ENCODE results near the gene CNTNAP2.

GRCh38 chr7:147429961-147430360, 1313.4 kb downstream of the CNTNAP2 start:
- TF ChIP-seq, protein P1, sequence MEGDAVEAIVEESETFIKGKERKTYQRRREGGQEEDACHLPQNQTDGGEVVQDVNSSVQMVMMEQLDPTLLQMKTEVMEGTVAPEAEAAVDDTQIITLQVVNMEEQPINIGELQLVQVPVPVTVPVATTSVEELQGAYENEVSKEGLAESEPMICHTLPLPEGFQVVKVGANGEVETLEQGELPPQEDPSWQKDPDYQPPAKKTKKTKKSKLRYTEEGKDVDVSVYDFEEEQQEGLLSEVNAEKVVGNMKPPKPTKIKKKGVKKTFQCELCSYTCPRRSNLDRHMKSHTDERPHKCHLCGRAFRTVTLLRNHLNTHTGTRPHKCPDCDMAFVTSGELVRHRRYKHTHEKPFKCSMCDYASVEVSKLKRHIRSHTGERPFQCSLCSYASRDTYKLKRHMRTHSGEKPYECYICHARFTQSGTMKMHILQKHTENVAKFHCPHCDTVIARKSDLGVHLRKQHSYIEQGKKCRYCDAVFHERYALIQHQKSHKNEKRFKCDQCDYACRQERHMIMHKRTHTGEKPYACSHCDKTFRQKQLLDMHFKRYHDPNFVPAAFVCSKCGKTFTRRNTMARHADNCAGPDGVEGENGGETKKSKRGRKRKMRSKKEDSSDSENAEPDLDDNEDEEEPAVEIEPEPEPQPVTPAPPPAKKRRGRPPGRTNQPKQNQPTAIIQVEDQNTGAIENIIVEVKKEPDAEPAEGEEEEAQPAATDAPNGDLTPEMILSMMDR (conservative IDR thresholded peaks at IDR 0.05 in 1 of 2, IDR thresholded peaks at IDR 0.05 in 1 of 2; ENCODE audit: low read depth in 1 of 2, low read length in 2 of 2) = no peak
- no peak for TF ChIP-seq EZH2 (IDR thresholded peaks at IDR 0.05; ENCODE audit: low read length, missing control alignments)

All from fibroblast of lung (primary cell).